K562 (cell line): ENCODE results near the gene HPCA. TPM values are rescaled to one million over a fixed set of nuclear protein-coding genes. Genes with fewer than 3 reads are reported as not detected.
A peak's percentile ranks its signal among the peaks of the same experiment; 100 is the strongest.

Experiments used
- ATAC-seq: fragments of 200-7000 bp; cut with Tn5 transposase; 3 replicates; pipeline ENCODE4 v1.9.1; 2020; ENCODE audit warnings: moderate library complexity
- BruUV-seq: library from RNA; stranded (reverse); fragments of 400-500 nt; replicated peaks from 2 replicates; lab custom pipeline; 2021; lab: Mats Ljungman, UMichigan
- CTCF ChIA-PET: fragments of 300-600 bp; formaldehyde crosslinking; extraction: SDS; loops from one replicate; lab custom pipeline; 2021; ENCODE audit warnings: low intra/inter-chr PET ratio; lab: Yijun Ruan, JAX
- POLR2A ChIA-PET: fragments of 300-600, 350-650 bp; sonication (Branson Sonifier 250); formaldehyde crosslinking; extraction: SDS; loops from one replicate; lab custom pipeline; 2021; ENCODE audit warnings: antibody characterized with exemption, inconsistent platforms; lab: Yijun Ruan, JAX
- DNase-seq, 4 experiments: peaks; one replicate each; pipeline versions ENCODE4 v3.0.0 to v3.0.0-alpha.2; 2011 to 2018; ENCODE audit warnings: low spot score in 3 of 4, mixed read lengths in 3 of 4; ENCODE audit errors: extremely low read depth in 1 of 4
- FAIRE-seq: peaks from 2 replicates; lab custom pipeline; 2011; peaks lifted over from hg19 to GRCh38; lab: Jason Lieb, UNC
- H2AFZ ChIP-seq: 2 replicates; pipeline ENCODE4 v1.6.0; 2011; ENCODE audit warnings: low read depth, low read length, control low read depth, inconsistent platforms
- H3K27ac ChIP-seq: fragments of 200-600 bp; 3 replicates; pipeline ENCODE4 v1.8.0; 2011; ENCODE audit warnings: low read depth, mild to moderate bottlenecking, control low read depth, inconsistent platforms, low read length, moderate library complexity, mixed read lengths; ENCODE audit errors: extremely low read depth
- H3K27me3 ChIP-seq, 2 experiments: fragments of 300-600 bp in 1 of 2; 2 replicates in 1 of 2; 3 replicates in 1 of 2; pipeline versions ENCODE4 v1.6.0 to v1.8.0; 2011; ENCODE audit warnings: inconsistent platforms in 2 of 2, low read length in 2 of 2, mild to moderate bottlenecking in 1 of 2, mixed read lengths in 1 of 2, moderate library complexity in 1 of 2; ENCODE audit not compliant: control insufficient read depth in 2 of 2, insufficient read depth in 2 of 2
- H3K36me3 ChIP-seq: fragments of 300-600 bp; 3 replicates; pipeline ENCODE4 v1.8.0; 2011; ENCODE audit warnings: mild to moderate bottlenecking, low read length, inconsistent platforms; ENCODE audit not compliant: control insufficient read depth, insufficient read depth
- H3K4me1 ChIP-seq, 2 experiments: fragments of 200-600 bp in 1 of 2; replicated peaks in 1 of 2; 2 replicates in 1 of 2; 3 replicates in 1 of 2; pipeline versions ENCODE4 v1.5.1 to v1.8.0; 2011; ENCODE audit warnings: inconsistent platforms in 2 of 2, low read length in 2 of 2, mild to moderate bottlenecking in 1 of 2, mixed read lengths in 1 of 2, moderate library complexity in 1 of 2; ENCODE audit not compliant: control insufficient read depth in 2 of 2, insufficient read depth in 2 of 2
- H3K4me2 ChIP-seq: 2 replicates; pipeline ENCODE4 v1.6.1; 2011; ENCODE audit warnings: low read length, control low read depth, inconsistent platforms, mixed read lengths; ENCODE audit not compliant: insufficient read depth
- H3K4me3 ChIP-seq: fragments of 200-600 bp; sonication (generic), shearing (Covaris generic); 2 replicates; pipeline ENCODE4 v1.5.1; 2016; ENCODE audit warnings: control low read depth, inconsistent platforms
- H3K79me2 ChIP-seq: fragments of 200-600 bp; 3 replicates; pipeline ENCODE4 v1.8.0; 2011; ENCODE audit warnings: low read length, inconsistent platforms; ENCODE audit not compliant: control insufficient read depth, insufficient read depth
- H3K9ac ChIP-seq, 2 experiments: 2 replicates each; pipeline versions ENCODE4 v1.6.0 to v1.6.1; 2011; ENCODE audit warnings: low read depth in 2 of 2, low read length in 2 of 2, control low read depth in 1 of 2, inconsistent platforms in 1 of 2, mild to moderate bottlenecking in 1 of 2, mixed read lengths in 1 of 2; ENCODE audit not compliant: insufficient read depth in 1 of 2
- H3K9me1 ChIP-seq: one replicate; pipeline ENCODE4 v1.6.0; 2011; ENCODE audit warnings: inconsistent platforms, mild to moderate bottlenecking, low read length, moderate library complexity; ENCODE audit not compliant: control insufficient read depth, insufficient read depth
- H3K9me3 ChIP-seq: replicated peaks from 2 replicates; pipeline ENCODE4 v1.5.1; 2011; ENCODE audit warnings: low read depth, low read length, inconsistent platforms; ENCODE audit not compliant: control insufficient read depth, insufficient read depth
- H4K20me1 ChIP-seq: replicated peaks from 2 replicates; pipeline ENCODE4 v1.6.1; 2011; ENCODE audit warnings: low read length, inconsistent platforms, mixed read lengths; ENCODE audit not compliant: control insufficient read depth, insufficient read depth
- ATF1 ChIP-seq, 2 experiments: fragments of 450-650 bp in 1 of 2; IDR thresholded peaks; 2 replicates each; pipeline ENCODE4 v1.6.1; 2016; ENCODE audit warnings: missing compliant biosample characterization in 1 of 2, missing genetic modification characterization in 1 of 2
- CREB1 ChIP-seq, 2 experiments: sonication (generic) in 1 of 2; formaldehyde crosslinking in 1 of 2; IDR thresholded peaks; 2 replicates each; pipeline versions ENCODE4 v1.6.1 to v1.8.0; 2012 to 2022; ENCODE audit warnings: inconsistent platforms in 1 of 2, mild to moderate bottlenecking in 1 of 2, missing genetic modification reagents in 1 of 2, moderate library complexity in 1 of 2
- CREM ChIP-seq: IDR thresholded peaks from 2 replicates; pipeline ENCODE4 v1.6.1; 2014; ENCODE audit warnings: antibody characterized with exemption, low read depth
- E4F1 ChIP-seq: fragments of 250-450 bp; sonication (Bioruptor Pico); IDR thresholded peaks from 2 replicates; pipeline ENCODE4 v1.5.0; 2021; ENCODE audit warnings: mild to moderate bottlenecking, borderline replicate concordance
- HOMEZ ChIP-seq: fragments of 250-450 bp; sonication (Bioruptor Pico); IDR thresholded peaks from 2 replicates; pipeline ENCODE4 v1.4.0; 2020; ENCODE audit warnings: mild to moderate bottlenecking, moderate library complexity
- RHOXF2B ChIP-seq: fragments of 250-450 bp; sonication (Bioruptor Pico); conservative IDR thresholded peaks from 2 replicates; pipeline ENCODE4 v1.5.1; 2021
- RNF219 ChIP-seq: fragments of 250-450 bp; sonication (Bioruptor Pico); IDR thresholded peaks from 2 replicates; pipeline ENCODE4 v1.5.0; 2022; ENCODE audit warnings: mild to moderate bottlenecking
- ZHX1 ChIP-seq: fragments of 150-350 bp; conservative IDR thresholded peaks from 2 replicates; pipeline ENCODE4 v1.6.1; 2014; ENCODE audit warnings: low read length
- ZNF311 ChIP-seq: fragments of 250-450 bp; sonication (Bioruptor Pico); IDR thresholded peaks from 2 replicates; pipeline ENCODE4 v1.4.0; 2020; ENCODE audit warnings: mild to moderate bottlenecking, moderate library complexity
- ZNF384 ChIP-seq: IDR thresholded peaks from 2 replicates; pipeline ENCODE4 v1.6.1; 2012; ENCODE audit warnings: low read depth, low read length, improper control_type of control experiment
- WGBS: fragments of 100-300 bp; shearing (Covaris generic); methylation state at CpG from one replicate; pipeline ENCODE4 v1.1.6; 2016; ENCODE audit warnings: low coverage, mixed read lengths; ENCODE audit not compliant: insufficient coverage; ENCODE audit errors: missing lambda C conversion rate; 5-methylcytosine and 5-hydroxymethylcytosine counted together
- in situ Hi-C: fragments of 300-500 bp; cut with MboI; formaldehyde crosslinking; loops from 4 replicates; pipeline ENCODE4 v1.15.0; 2018; ENCODE audit warnings: inconsistent platforms, mixed read lengths
- intact Hi-C: fragments of 100-400 bp; cut with micrococcal nuclease; formaldehyde crosslinking; loops from 2 replicates; pipeline ENCODE4 v1.14.2; 2022
- polyA plus RNA-seq, 8 experiments: library from polyadenylated mRNA; depleted of rRNA in 4 of 8; stranded (reverse) in 5 of 8; unstranded in 3 of 8; fragments of >200 nt; fragmentation: Nextera tagmentation in 2 of 8; fragmentation: Illumina TruSeq in 1 of 8; extraction: Ambion mirVana in 2 of 8; extraction: Trizol in 1 of 8; gene quantifications; 2 replicates each; pipeline versions ENCODE4 v1.2.1 to v1.2.3, GENCODE V29; 2011 to 2014; ENCODE audit warnings: inconsistent platforms in 1 of 8, missing spikeins in 1 of 8
- total RNA-seq, 7 experiments: library from RNA; depleted of rRNA in 6 of 7; stranded (reverse); fragments of >200 nt in 6 of 7; fragmentation: Illumina TruSeq in 2 of 7; extraction: Trizol in 2 of 7; gene quantifications; 2 replicates each; pipeline versions ENCODE4 v1.2.1 to v1.2.3, GENCODE V29; 2011 to 2021; ENCODE audit warnings: low replicate concordance in 1 of 7

The HPCA gene
- total and polyA plus RNA-seq, 9 of the 15 experiments (the other 6 are each of a cell fraction or from before 2014, with no cell fraction given): not detected

- FAIRE-seq (no peak), ATAC-seq (0 out of 3 replicates have a peak, but pooled peaks have one; percentile 4), DNase-seq (no peak)
- Histone ChIP-seq H3K9ac (no peak overlapping the region), H3K9me1 (no peaks in the 10 kb centered on the region), H4K20me1 (peaks cover 28% of the 10 kb centered on the region), H3K79me2 (no peaks in the 10 kb centered on the region), H3K4me2 (no peak overlapping the region), H3K27me3 (peaks cover 15 to 38% of the 10 kb centered on the region in 2 experiments; a peak in 4 of 5 replicates), H3K4me1 (peaks cover 2 to 10% of the 10 kb centered on the region in 2 experiments; a peak in 3 of 5 replicates), H3K4me3 (no peak overlapping the region), H2AFZ (no peak overlapping the region), H3K9me3 (no peaks in the 10 kb centered on the region), H3K36me3 (no peaks in the 10 kb centered on the region), H3K27ac (no peak overlapping the region)
- intact Hi-C loops (loop anchor here (2.0 kb wide), 1 partner anchor 207 kb away; no protein-coding TSS in a partner anchor), in situ Hi-C loops (loop anchor here (25.0 kb wide), 1 partner anchor 735 kb away; no protein-coding TSS in a partner anchor)
- CTCF ChIA-PET: interaction anchor here (0.6 to 3.6 kb wide), 5 partner anchors 8 to 209 kb away, joined by 3 to 29 read pairs (median 3); no protein-coding TSS in a partner anchor
- POLR2A ChIA-PET: interaction anchor here (1.1 kb wide), 1 partner anchor 67 kb away, joined by 3 read pairs; no protein-coding TSS in a partner anchor
- WGBS: 2% methylated on average over 13 of the region's 13 CpGs
- BruUV-seq: no TSS peak
- TF ChIP-seq CREM: peak; percentile 41; the same call in 1 of the 2 replicates
- no peak for TF ChIP-seq ZNF311 (CRISPR knock-in tag)
- TF ChIP-seq ZNF384: no peak
- no peak for TF ChIP-seq RNF219 (CRISPR knock-in tag)
- TF ChIP-seq HOMEZ: no peak
- TF ChIP-seq RHOXF2B (CRISPR knock-in tag): no peak
- peak; percentile 33; the same call in 1 of the 2 replicates for TF ChIP-seq CREB1 (IDR thresholded peaks at IDR 0.05)
- TF ChIP-seq CREB1 (CRISPR knock-in tag; IDR thresholded peaks at IDR 0.05): no peak
- TF ChIP-seq E4F1 (CRISPR knock-in tag): no peak
- TF ChIP-seq ZHX1: no peak
- no peak for TF ChIP-seq ATF1 (CRISPR knock-in tag; IDR thresholded peaks at IDR 0.05)
- TF ChIP-seq ATF1 (tag; IDR thresholded peaks at IDR 0.05): peak; percentile 36; the same call in 1 of the 2 replicates
Observed at GRCh38 chr1:32877211-32878110, 8.8 kb upstream of the HPCA start.
